HG03565 (cell line): ENCODE results near the gene ARL5C.

ENCODE experiments used
- ATAC-seq: cut with Tn5 transposase; IDR thresholded peaks from one replicate; pipeline ENCODE4 v1.9.1; 2021; ENCODE audit warnings: mild to moderate bottlenecking, moderate library complexity; ENCODE audit not compliant: unreplicated experiment

ARL5C gene

GRCh38 chr17:39165841-39166349, at the start of gene ARL5C:
Gene ARL5C (minus strand): TSS chr17:39166161. CDS start chr17:39165760, 401 bp downstream.
- ATAC-seq, result no peak

DNA sequence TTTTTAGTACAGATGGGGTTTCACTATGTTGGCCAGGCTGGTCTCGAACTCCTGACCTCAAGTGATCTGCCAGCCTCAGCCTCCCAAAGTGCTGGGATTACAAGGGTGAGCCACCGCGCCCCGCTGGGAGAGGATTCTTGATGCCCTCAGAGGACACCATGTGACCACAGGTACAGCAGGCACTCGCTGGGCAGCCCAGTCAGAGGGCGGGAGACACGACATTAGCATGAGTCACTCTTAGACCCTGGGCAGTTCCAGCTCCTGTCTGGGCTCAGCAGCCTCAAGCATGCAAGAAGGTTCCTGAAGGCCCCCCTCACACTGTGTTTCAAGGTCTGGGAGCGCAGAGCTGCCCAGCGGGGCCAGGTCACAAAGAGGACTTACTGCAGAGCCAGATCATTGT, 47.9 kb upstream of the ARL5C start:
- no peak for ATAC-seq

DNA sequence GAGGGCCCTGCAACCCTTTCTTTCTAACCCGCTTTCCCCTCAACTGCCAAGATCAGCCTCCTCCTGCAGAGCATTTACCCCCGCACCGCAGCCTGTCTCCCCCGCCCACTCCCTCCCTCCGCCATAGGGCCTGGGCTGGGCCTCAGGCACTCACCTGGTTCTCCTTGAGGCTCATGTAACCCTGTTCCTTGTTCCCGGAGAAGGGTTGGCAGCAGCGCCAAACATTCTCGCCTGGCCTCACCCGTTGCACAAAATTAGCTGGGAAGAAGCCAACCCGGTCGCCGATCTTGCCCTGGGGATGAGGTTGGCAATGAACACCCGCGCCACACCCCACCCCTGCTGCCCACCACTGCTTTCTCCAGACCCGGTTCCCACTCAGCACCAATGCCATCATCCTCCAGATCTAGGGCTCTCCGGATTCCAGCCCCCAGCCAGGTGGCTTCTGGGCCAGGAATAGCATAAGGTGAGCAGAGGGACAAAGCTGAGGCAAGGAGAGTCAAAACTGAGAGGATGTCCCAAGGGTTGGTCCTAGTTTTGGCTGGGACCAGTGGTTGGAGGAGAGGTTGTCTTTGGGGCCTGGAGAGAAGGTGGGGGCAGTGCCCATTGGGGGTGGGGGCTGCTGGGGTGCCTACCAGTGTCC, 47.0 kb upstream of the ARL5C start:
- no peak for ATAC-seq

DNA sequence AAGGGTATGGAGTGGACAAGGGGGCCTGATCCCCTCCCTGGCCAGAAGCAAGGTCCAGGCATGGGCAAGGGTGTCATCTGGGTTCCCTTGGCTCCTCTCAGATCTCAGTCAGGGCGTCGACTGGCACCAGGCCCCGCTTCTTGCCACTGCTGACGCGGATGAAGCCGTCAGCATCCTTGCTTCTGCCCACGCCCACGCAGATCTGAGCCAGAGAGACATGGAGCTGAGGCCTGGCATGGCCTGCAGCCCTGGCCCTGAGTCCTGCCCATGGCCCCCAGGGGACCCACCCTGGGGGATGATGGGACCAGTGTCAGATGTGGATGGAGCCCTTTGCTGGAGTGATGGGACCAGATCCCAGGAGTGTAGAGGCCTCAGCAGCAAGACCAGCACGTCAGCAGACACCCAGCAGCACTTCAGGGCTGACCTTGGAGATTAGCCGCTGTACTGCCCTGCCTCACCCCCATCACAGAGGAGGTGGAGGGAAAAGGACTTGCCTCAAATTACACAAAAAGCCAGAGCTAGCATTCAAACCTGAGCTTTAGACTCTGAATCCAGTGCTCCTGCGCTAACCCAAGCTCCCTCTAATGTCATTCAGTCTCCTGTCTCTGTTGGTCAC, 46.3 kb upstream of the ARL5C start:
- ATAC-seq, result no peak

DNA sequence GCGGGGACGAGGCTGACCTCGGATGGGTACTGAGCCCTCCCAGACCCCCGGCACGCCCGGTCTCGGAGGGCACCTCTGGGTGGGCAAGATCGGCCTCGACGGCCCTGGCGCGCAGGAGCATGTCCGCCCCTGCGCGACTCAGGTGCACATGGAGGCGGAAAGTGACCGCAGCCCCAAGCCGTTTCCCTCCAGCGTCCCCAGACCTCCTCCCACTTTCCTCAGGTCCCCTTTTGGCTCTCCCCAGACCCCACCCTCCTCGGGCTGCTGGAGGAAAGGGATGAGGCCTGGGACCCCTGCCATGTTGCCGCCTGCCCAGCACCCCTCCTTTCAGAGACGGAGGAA, 44.1 kb upstream of the ARL5C start:
- no peak for ATAC-seq

- ATAC-seq, result no peak
These were observed 43.5 kb upstream of the ARL5C start for GRCh38 chr17:39209317-39210092.

- ATAC-seq, result no peak
These were observed 42.9 kb upstream of the ARL5C start for GRCh38 chr17:39208893-39209292.

DNA sequence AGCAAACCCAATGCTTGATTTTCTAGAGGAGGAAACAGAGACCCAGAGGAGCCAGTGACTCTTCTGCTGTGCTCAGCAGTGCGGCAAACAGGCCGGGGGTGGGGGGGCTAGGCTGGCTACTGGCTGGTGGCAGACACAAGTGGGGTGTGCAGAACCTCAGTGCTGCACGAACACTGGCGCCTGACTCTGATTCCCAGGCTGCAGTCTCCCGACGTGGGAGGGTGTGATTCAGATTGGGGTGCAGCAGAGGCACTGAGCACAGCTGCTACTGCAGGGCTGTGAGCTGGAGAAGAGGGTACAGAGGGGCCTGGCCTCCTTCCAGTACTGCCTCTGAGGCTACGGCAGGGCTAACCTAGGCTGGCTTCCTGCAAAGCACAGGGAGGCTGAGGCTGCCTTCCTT, 42.2 kb upstream of the ARL5C start:
- ATAC-seq, result no peak

DNA sequence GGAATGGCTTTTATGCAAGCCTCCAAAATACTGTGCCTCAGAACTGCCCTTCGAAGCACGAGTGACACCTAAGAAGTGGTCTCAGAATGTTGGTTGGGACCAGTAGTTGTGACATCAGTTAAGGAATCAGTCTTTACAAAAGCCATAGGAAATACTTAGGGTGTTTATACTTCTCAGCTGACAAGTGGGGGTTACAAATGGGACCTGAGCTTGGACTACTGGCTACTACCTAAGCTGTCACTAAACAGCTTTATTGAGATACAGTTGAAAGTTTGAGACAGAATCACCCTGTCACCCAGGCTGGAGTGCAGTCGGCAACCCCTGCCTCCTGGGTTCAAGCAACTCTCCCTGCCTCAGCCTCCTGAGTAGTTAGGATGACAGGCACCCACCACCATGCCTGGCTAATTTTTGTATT, 39.2 kb upstream of the ARL5C start:
- no peak for ATAC-seq

GRCh38 chr17:39204245-39204644, 38.3 kb upstream of the ARL5C start:
- no peak for ATAC-seq

- no peak for ATAC-seq
These were observed 35.1 kb upstream of the ARL5C start for GRCh38 chr17:39200957-39201510.

DNA sequence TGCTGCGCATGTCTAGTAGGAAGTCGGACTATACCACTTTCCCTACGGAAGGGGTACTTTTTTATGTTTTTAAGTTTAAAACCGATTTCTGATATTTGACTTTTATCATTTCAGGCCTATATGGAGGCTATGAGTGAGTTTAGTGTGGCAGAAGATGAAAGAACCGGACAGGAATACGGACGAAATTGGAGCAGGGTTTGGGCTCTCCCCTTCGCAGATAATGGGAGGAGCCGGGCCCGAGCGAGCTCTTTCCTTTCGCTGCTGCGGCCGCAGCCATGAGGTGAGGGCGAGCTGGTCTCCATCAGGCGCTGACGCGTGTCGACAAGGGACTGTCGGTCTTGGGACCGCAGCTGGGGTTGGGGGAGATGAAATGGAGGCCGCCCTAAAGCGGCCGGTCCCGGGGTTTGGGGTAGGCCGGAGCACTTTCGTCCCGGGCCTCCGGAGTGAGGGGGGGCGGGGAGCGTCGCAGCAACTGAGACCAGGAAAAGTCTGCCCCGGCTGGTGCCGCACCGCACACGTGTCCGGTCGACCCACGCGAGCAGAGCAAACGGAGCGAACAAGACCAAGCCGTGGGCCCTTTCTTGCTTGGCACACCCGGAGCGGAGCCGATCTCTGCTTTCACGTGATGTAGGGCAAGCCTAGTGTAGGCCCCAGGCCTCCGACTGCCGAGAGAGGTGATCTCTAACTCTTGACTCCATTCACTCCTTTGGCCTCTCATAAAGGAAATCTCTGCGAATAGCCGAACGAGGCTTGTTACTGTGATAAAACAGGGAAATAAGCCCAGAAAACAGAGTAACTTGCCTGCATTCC, 34.3 kb upstream of the ARL5C start, which contains the start of gene RPL19:
RPL19 (plus strand) TSS at position 214 of the 810 bp plus-strand sequence; CDS start at position 276, 62 bp downstream.
- peak; percentile 42 for ATAC-seq

DNA sequence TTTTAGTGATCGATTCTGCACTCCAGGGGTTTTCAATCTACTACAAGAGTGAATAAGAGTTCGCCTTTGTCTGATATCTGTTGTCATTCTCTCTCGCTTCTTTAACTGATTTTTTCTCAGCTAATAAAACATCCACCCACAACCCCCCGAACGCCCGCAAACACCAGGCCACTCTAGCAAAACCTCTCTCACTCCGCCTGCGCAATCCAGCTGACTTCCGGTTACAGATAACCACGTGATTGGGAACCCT, 33.8 kb upstream of the ARL5C start:
- ATAC-seq, result peak; percentile 64

DNA sequence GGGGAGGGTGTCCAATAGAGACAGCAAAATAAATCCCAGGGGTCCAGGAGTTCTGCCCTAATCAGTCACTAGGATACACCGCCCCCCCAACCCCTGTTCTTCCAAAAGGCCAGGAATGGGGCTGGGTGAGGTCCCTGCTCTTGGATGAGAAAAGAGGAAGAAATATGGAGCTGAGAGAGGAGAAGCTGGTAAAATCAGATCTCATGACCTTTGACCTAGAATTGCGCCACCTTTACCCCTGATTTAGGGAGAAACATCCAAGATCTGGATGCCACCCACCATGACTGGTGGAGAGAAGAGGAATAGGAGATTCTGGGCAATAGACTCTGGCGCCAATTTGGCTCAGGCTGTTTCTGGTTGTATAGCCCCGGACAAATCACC, 32.2 kb upstream of the ARL5C start:
- no peak for ATAC-seq

GRCh38 chr17:39197380-39198185, 31.6 kb upstream of the ARL5C start, which contains the start of gene CACNB1:
Gene CACNB1 (minus strand): TSS chr17:39197669. CDS start chr17:39197495, 174 bp downstream.
- ATAC-seq, result no peak

- no peak for ATAC-seq
These were observed 30.9 kb upstream of the ARL5C start for GRCh38 chr17:39196808-39197291.

- no peak for ATAC-seq
These were observed 30.4 kb upstream of the ARL5C start for GRCh38 chr17:39196241-39196807.

GRCh38 chr17:39195568-39196160, 29.7 kb upstream of the ARL5C start:
- ATAC-seq, result no peak

DNA sequence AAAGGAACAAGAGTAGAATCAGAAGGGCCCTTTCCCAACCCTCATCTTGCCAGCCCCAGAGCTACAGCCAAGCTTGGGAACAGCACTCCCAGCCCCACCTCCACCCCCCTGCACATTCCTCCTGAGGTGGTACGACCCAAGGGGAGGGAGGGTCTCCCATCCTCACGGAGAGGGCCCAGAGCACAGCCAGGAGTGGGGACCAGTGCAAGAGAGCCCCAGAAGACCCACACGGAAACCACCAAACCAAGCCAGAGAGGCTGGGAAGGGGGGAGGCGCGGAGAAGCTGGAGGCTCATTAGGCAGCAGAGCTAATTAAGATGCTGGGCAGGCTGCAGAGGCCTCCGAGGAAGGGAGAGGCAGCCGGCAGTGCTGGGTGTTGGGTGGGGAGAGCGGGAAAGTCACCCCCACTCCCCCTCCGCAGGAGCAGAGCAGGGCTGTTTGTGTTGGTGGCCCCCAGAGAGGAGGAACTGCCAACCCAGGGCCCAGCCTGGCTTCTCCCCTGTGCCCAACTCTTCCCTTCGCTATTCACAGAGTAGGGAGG, 29.1 kb upstream of the ARL5C start:
- no peak for ATAC-seq
